Measurements from ENCODE around the gene MBNL1.

The MBNL1 gene

GRCh38 chr3:152299249-152299976 is 30.7 kb downstream of the MBNL1 start:
- DNase-seq = no peak

- DNase-seq = no peak
Measured at GRCh38 chr3:152300029-152300731, 31.5 kb downstream of the MBNL1 start.

- DNase-seq = no peak
Measured at GRCh38 chr3:152301745-152302181, 33.0 kb downstream of the MBNL1 start.

- DNase-seq = no peak
Measured at GRCh38 chr3:152302521-152303021, 33.8 kb downstream of the MBNL1 start.

- DNase-seq = no peak
Measured at GRCh38 chr3:152304160-152304559, 35.4 kb downstream of the MBNL1 start.

- DNase-seq = no peak
Measured at GRCh38 chr3:152305075-152305474, 36.3 kb downstream of the MBNL1 start.

GRCh38 chr3:152307829-152308474 is 39.2 kb downstream of the MBNL1 start:
- no peak for DNase-seq

GRCh38 chr3:152308475-152308844 is 39.7 kb downstream of the MBNL1 start:
- no peak for DNase-seq

GRCh38 chr3:152309031-152309430 is 40.3 kb downstream of the MBNL1 start:
- DNase-seq = no peak

GRCh38 chr3:152309535-152310307 is 41.0 kb downstream of the MBNL1 start:
- no peak for DNase-seq

- no peak for DNase-seq
Measured at GRCh38 chr3:152313430-152313829, 44.7 kb downstream of the MBNL1 start.

- DNase-seq = no peak
Measured at GRCh38 chr3:152313914-152314313, 45.2 kb downstream of the MBNL1 start.

GRCh38 chr3:152314677-152315353 is 46.1 kb downstream of the MBNL1 start:
- no peak for DNase-seq

GRCh38 chr3:152315623-152316022 is 46.9 kb downstream of the MBNL1 start:
- no peak for DNase-seq

- no peak for DNase-seq
Measured at GRCh38 chr3:152316318-152316717, 47.6 kb downstream of the MBNL1 start.

GRCh38 chr3:152317184-152317583 is 48.5 kb downstream of the MBNL1 start:
- DNase-seq = no peak

- DNase-seq = no peak
Measured at GRCh38 chr3:152317956-152318355, 49.2 kb downstream of the MBNL1 start.

GRCh38 chr3:152318512-152318911 is 49.8 kb downstream of the MBNL1 start:
- no peak for DNase-seq

GRCh38 chr3:152319256-152319655 is 50.5 kb downstream of the MBNL1 start:
- no peak for DNase-seq

- DNase-seq = no peak
Measured at GRCh38 chr3:152319831-152320617, 51.3 kb downstream of the MBNL1 start.

GRCh38 chr3:152321200-152321954 is 52.6 kb downstream of the MBNL1 start:
- DNase-seq = no peak
